Stimulated activated CD8-positive, alpha-beta memory T cell treated with anti-CD3 and anti-CD28 coated beads, Interleukin-4, amount 100 ng/mL, for 4 hours (primary cell): ENCODE data around the gene ITPR1.

Experiments used
- DNase-seq, 2 donors: peaks; one replicate each; pipeline ENCODE4 v3.0.0-alpha.2; 2020; ENCODE audit warnings: low read depth in 2 of 2, low spot score in 1 of 2

Gene ITPR1

DNA sequence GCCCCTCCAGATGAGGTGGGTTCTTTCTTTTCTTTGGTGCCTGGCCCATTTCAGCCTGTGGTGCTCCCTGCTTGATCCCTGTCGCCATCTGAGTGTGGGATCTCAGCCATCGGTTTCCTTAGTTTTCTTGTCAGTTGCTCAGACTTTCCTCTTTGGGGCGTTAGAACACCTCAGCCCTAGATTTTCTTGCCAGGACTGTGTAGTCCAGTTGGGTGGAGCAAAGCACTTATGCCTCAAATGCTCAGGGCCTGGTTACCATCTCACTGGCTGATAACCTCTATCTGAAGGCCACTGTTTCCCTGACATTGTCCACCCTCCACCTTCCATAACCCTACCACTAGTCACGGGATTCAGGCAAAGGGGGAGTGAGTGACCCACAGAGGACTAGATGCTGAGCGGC, 277.4 kb downstream of the ITPR1 start:
- no peak for DNase-seq

DNA sequence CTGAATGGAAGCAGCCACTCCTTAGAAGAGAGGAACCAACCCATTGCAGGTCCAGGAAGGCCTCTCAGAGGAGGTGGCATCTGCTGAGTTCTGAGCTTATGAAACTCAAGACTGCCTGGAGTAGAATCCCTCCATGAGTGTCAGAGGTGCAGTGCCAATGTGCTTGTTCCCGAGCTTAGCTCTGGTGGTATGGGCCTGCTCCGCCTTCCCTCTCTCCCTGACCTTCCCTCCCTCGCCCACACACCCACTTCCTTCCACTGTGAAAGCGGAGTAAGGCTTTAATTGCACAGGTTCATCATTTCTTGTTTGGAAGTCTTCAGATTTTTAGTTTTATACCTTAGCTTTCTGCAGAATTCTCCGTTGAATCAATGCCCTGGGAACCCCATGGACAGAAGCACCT, 278.1 kb downstream of the ITPR1 start:
- no peak for DNase-seq

DNA sequence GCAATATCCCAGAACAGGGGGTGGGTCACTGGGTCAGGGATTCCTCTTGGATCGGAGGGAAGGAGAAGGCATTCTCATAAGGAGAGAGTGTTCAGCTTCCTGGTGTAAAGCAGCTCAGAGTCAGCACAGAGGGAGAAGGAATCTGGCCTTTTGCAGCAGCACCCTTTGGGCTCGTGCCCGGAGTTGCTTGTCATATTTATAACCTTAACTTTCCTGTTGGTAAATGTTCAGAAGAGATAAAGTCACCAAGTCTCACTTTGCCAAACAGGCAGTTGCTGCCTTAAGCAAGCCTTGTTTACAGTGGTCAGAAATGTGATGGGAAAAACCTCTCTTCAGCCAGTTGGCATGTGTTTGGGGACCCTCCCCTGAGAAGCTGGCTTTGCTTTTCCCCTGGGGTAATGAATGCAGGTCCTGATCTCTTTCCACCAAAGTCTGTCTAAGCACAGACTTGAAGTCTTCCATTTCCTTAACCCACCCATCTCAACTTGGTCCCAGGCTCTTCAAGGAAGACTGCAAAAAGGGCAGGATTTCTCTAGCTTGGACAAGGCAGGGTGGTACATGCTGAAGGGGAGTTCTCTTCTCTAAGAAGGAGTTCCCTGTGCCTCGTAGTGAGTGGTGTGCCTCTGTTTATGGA, 279.1 kb downstream of the ITPR1 start:
- DNase-seq, result no peak

DNA sequence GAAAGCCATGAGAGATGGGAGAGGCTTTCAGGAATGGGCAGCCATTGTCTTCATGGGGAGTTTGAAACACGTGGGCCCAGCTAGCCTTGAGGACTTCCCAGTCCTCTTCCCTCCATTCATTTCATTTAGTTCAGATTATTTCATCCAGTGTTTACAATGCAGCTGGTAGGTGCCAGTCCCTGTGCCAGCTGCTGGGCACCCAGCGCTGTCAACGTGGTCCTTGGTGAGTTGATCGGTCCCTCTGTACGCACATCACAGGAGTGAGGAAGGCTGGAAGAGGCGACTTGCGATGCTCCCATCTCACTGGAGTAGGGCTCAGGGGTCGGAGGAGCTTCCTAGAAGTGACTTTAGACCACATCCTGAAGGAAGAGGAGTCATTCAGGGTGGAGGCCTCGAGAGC, 279.7 kb downstream of the ITPR1 start:
- no peak for DNase-seq

DNA sequence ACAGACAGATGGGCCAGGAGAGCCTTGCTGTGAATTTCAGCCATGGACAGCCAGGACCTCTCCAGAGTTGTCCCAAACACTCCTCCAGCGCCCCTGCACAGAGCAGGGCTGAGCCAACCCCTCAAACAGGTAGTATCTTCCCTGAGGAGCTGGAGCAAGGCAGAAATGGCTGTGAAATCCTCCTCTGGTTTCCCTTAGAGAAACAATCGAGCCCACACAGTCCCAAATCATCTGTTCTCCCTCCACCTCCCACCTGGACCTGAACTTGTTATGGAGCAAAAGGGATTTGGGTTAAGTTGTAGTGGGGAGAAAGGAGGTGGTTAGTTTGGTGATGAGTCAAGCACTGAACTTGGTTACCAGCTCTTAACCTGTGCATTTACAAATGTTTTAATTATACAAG, 280.4 kb downstream of the ITPR1 start:
- no peak for DNase-seq

DNA sequence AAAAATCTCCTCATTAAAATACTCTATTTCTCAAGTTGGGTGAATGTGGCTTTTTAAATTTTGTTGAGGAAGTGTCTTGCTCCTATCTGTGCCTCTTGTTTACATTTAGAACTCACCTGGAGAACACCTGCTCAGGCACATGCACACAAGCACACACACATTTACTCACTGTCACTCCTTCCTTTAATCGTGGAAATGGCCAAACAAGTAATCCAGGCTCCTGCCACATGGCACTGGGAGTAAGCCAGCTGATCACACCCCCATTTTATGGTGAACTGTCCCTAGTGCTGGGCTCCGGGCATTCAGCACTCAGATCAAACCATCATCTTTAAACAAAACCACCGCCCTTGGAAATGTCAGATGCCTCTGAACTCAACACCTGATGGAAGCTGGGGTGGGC, 281.4 kb downstream of the ITPR1 start:
- no peak for DNase-seq

DNA sequence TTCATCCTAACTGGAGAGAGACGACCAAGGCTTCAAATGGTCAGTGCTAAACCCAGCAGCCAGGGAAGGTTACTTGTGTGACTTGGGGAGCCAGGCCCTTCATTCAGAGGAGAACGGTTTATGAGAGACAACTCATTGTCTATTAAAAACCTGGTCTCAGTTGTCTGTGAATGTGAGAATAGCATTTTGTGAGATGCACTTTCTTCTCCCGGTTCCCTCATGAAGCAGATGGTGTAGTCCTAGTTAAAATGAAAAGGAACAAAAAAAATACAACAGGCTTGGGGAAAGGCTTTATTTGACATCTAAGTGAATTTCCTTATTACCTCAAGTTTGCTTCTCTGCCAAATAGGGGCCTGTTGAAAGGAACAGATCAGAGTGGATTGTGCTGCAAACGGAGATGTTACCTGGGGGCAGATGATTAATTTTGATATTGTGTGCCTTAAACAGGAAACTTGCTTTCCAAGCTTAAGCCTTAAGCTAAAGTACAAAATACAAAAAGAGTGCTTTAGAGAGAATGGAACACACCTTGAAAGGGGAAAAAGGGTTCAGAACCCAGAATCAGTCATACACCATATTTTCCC, 283.3 kb downstream of the ITPR1 start:
- DNase-seq, result no peak

DNA sequence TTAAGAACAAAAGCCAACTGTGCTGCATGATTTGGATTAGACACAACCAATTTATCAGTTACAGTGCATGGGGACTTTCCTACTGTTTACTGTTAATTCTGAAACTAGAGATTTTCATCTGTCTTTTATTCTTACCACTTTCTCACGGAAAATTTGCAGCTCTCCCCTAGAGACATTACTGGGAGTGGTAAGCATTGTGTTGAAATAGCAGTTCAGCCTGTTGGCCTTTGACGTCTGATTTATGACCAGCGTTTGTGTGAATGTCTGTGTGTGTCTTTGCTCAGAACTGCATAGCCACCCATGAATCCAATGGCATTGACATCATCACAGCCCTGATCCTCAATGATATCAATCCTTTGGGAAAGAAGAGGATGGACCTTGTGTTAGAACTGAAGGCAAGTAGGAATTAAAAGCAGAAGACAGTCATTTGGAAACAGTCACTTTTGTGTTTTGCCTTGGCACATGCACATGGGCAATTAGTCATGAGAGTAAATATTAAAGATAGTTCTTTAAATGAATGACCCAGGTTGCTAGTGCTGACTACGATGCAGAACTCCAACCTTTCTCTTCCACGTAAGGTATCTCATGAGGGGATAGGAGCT, 283.9 kb downstream of the ITPR1 start:
- no peak for DNase-seq

DNA sequence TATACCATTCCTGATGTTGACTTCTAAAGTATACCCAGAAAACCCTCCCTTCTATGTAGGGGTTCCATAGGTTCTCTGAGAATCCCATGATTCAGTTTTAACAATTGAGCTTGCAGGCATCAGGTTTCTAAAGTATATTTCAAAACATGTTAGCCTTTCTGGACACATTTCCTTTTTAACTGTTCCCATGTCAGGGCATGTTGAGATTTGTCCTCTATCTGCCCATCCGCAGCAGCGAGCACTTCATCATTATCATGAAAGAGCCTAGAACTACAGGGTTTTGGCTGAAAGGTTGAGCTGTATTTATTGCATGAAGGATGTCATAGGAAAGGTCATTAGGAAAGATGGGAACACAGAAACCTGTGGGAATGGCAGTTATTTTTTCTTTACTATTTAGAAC, 285.0 kb downstream of the ITPR1 start:
- DNase-seq, result no peak

DNA sequence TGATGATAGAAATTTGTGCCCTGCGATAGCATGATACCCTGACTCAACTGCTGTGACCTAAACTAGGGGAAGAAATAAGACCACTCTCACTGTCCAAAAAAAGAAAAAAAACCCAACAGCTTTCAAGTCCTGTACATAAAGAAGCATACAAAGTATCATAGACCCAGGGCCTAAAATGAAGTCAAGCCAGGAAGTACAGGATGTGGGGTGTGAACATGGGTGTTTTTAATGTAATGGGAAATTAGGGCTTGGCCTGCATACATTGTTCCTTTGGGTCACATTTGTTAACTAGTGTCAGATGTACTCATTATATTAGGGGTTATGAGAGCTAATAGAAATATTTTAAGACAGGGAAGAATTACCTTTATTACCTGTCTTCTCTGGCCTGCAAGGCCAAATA, 285.6 kb downstream of the ITPR1 start:
- DNase-seq, result no peak

DNA sequence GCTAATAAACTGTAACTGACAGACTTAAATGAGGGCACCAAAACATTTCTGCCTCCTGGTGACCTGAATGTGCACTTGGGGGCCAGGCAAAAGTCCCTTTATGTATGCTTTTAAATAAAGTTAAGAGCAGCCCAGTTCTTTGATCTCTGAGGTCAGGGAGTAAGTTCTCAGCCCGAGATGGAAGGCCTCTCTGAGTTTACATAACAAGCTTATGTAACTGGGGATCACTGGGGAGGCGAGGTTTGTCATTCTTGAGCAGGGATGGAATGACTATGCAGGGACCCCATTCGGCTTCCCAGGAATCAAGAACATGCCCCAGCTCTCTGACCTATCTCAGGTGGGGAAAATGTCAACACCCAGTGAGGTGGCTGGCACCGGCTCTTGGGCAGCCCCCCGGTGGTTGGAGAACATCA, 287.4 kb downstream of the ITPR1 start:
- DNase-seq, result no peak

DNA sequence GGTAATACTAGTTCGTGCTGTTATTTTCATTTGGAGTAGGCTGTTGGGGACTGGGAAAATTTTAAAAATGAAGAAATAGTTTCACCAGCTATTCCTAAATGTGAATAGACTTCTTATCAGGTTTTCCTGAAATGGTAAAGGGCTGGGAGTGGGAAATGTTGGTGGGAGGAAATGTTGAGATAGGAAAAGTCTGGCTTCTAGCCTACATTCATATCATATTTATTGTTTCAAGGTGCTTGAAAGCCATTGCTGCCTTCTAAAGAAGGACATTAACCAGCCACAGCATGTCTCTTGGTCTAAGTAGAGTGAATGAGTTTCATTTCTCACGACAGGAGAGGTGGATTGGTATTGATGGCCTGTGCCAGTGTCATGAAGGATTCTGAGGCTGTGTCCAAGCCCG, 288.9 kb downstream of the ITPR1 start:
- no peak for DNase-seq

DNA sequence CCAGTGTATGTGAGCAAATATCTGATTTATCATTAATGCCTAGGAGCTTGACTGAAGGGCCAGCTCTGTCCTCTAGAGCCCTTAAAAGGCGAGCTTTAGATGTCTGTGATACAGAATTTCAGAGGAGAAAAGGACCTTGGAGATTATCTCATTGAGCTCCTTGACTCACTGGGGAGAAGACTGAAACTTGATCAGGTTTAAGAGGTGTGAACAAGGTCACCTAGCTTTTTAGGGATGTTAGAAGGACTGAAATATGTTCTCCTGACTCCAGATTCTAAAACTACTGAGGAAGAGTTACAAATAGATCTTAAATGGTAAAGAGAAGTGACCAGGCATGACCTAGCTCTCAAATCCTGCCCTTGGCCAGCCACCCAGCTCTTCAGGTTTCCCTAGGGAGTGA, 292.4 kb downstream of the ITPR1 start:
- no peak for DNase-seq

DNA sequence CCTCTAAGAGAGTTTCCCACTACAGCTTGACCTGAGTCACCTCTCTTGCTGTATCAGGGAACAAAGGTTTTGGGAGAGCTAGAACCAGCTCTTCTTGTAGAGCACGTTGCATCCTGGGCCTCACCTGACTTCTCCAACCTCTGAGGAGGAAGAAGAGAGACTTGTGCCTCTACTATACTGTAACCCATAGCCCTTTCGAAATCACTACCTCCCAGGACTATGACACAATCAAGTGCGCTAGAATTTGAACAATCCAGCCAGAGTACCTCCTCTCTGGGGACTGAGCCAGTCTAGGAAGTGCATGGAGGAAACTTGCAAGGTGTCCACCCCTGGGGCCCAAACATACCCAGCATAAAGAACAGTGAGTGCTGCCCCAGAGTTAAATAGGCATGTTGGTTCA, 293.3 kb downstream of the ITPR1 start:
- DNase-seq, result no peak

DNA sequence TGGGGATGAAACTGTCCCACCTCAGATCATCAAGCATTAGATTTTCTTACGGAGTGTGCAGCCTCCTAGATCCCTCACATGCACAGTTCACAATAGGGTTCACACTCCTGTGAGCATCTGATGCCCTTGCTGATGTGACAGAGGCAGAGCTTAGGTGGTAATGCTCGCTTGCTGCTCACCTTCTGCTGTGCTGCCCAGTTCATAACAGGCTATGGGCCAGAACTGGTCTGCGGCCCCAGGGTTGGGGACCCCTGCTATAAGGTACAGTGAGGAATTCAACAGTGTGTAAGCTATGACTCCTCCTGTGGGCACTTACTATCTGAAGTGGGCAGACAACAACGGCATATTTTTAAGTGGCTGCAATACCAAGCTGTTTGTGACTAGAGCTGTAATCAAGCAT, 298.2 kb downstream of the ITPR1 start:
- no peak for DNase-seq

DNA sequence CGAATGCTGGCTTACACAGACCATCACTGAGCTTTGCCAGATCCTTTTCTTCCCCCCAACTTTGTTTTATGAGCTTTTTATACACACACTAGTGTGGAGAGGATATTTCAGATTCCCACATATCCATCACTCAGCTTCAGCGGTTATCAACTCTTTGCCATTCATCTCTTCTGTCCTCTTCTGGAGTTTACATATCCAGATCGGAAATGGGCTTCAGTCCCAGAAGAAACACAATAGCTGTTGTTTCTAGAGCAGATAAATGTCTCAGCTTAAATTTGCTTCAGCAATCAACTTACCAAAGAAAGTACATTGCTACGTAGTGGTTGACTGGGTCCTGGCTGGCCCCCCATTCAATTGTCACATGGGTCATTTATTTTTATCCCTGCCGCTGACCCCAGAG, 300.2 kb downstream of the ITPR1 start:
- DNase-seq, result no peak

DNA sequence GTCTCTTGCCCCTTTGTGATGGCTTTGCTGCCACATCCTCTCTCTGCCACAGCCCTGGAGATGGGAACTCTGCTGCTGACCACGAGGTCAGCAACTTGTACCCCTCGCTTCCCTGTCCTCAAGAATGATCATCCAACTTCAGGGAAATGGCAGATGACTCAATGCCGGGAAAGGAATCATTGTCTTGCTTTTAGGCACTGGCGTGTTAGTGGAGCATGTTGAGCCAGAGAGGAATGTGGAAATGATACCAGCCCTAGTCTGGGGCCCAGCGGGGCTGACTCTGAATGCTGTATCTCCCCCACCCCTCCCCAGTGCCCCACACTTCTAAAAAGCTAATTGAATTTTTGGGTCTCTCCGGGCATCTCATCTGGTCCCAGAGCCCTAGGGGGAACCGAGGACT, 301.2 kb downstream of the ITPR1 start:
- DNase-seq, result no peak

DNA sequence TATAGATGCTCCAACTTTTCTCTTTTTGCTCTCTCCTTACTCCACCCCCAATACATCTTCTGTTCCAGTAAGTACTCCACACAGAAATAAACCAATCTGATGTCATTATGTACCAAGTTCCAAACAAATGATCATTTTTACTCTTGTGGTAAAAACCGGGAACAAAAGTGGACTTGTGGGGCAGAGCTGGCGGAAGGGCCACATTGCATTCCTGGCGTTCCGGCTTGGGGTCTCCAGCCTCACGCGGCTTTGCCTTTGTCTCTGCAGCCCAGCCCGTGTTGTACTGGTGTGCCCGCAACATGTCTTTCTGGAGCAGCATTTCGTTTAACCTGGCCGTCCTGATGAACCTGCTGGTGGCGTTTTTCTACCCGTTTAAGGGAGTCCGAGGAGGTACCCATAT, 301.6 kb downstream of the ITPR1 start:
- DNase-seq, result no peak

DNA sequence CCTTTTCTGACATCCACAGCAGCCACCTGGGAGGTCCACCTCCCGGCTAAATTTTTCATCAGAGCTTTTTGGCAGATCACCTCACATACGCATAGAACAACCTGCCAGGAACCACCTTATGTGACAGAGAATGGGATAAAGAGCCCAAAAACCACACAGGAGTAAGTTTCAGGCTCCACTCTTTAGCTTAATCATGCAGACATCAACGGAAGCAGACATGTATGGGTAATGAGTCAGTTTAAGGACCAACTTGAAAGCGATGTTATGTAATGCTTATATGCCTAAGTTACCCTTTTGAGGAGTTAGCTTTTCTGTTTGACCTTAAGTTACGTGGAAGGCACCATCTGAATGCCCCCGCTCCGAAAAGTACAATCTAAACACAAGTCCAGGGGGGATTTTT, 302.8 kb downstream of the ITPR1 start:
- no peak for DNase-seq

DNA sequence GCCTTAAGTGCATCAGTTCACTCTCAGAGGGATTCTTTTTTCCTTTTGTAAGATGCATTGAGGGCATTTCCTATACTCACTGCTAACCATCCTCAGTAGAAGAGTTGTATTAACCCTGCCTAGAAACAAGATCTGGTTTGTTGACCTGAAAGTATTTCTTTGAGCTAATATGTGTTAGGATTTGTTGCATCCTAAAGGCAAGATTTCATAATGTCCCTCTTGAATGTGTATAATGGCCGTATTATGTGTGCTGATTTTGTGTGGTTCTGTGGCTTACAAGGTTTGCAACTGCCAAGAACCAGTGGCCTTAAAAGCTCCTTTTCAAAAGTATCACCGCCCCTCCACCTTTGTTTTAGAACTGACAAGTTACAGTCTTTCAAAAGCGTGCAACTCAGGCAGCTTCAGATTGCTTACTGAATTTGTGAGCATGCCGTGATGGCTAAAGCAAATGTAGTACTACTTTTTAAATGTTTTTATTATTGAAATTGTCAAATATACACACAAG, 304.1 kb downstream of the ITPR1 start:
- DNase-seq, result no peak

DNA sequence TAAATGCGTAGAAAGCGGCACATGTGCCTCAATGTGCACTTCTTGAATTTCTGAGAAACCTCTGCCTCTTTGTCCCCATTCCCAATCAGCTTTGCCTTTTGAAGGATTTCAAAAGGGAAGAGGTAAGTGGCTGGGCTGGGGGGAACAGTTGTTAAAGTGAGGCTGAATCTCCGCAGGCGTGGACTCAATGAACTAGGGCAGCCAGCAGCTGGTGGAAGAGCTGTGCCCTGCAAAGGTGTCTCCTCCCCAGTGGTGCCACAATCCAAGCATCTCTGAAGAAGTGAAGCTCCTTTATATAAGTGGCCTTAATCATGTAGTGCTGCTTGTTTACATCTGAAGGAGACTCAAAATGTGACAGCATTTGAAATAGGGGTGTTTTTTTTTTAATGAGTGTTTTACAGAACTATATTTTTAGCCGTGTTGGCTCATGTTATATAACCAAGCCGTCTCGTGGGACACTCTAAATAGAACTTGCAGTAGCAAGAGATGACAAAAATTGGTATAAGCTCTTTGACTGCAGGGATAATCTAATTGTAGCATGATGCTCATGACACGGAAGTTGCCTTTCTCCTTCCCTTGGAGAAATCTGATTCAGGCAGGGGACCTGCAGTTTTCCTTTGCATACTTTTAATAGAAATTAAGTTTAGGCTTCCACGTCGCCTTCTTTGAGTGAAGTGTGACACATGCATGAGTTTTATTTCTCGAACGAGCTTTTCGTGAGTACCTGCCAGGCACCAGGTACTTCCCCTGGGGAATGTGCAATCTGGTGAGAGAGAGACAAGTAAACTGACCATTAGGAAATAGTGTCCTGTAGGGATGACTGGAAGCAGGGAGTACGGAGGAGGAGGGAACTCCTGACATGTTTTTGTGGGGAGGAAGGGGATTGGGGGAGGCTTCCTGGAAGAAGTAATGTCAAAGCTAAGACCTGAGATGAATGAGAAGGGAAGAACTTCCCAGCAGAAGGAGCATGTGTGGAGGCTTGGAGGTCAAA, 306.4 kb downstream of the ITPR1 start:
- no peak for DNase-seq

DNA sequence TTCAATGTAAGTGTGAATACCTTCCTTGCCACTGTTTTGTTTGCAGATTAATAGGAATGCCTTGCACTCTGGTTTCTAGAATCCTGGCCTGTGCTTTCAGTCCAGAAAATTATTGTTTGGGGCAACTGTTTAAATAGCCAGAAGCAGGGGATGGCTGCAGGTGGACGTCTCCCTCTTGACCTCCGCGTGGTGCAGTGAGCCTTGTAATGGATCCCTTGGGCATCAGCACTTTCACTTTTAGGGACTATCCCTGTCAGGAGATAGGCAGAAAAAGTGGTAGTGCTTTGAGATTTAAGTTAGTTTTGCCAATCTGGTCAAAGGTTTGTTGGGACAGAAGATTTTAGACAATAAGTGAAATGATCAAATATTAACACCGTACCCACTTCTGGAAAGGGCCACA, 307.4 kb downstream of the ITPR1 start:
- DNase-seq, result no peak
